ENCODE results near the gene CEP85. TPM values are rescaled to one million over a fixed set of nuclear protein-coding genes. Genes with fewer than 3 reads are reported as not detected.

CEP85 gene
- total RNA-seq, 1 experiment from 2014 or later: 11.1 TPM

DNA sequence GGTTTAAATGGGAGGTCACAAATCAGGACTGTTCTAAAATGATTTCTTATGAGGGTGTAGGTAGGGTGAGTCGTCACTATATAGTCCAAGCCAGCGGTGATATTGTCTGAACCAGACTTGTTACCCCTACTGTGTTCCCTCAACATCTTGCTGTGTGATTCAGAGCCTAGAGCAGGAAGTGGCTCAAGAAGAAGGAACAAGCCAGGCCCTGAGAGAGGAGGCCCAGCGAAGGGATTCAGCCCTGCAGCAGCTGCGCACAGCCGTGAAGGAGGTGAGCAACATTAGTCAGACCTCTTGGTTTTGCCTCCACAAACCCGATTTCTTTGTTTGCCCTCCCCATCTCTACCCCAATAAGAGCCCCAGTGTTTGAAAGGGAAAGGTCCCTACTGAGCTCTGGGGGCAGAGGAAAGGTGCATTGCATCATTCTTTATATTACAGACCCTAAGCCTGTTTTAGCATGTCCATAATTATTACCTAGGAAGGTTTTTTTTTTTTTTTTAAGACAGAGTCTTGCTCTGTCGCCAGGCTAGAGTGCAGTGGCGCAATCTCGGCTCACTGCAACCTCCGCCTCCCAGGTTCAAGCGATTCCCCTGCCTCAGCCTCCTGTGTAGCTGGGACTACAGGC is 40.9 kb downstream of the CEP85 start:
- Mint-ChIP-seq H3K27me3 (ENCODE audit: insufficient read depth, unreplicated experiment) (no peaks in the 10 kb centered on the region), H3K27ac (ENCODE audit: low read depth, unreplicated experiment) (peak overlapping the region; percentile 46), H3K36me3 (ENCODE audit: insufficient read depth, unreplicated experiment) (peaks cover 37% of the 10 kb centered on the region), H3K9me3 (ENCODE audit: unreplicated experiment) (no peaks in the 10 kb centered on the region), H3K4me3 (ENCODE audit: unreplicated experiment) (no peak overlapping the region), H3K4me1 (ENCODE audit: insufficient read depth, unreplicated experiment) (peaks cover 54% of the 10 kb centered on the region)
- DNase-seq (ENCODE audit: unreplicated experiment): no peak
- no TSS peak for BruUV-seq (replicated peaks)
- ChIA-PET CTCF (interaction anchor here (0.5 to 6.5 kb wide), 13 partner anchors 9 to 824 kb away, joined by 3 to 51 read pairs (median 4); no protein-coding TSS in a partner anchor), POLR2A (interaction anchor here (0.5 to 8.9 kb wide), 12 partner anchors 9 to 588 kb away, joined by 3 to 83 read pairs (median 4); partner anchors contain the start of genes CEP85, CNKSR1, HMGN2 and SFN)
- TF ChIP-seq, protein P1, sequence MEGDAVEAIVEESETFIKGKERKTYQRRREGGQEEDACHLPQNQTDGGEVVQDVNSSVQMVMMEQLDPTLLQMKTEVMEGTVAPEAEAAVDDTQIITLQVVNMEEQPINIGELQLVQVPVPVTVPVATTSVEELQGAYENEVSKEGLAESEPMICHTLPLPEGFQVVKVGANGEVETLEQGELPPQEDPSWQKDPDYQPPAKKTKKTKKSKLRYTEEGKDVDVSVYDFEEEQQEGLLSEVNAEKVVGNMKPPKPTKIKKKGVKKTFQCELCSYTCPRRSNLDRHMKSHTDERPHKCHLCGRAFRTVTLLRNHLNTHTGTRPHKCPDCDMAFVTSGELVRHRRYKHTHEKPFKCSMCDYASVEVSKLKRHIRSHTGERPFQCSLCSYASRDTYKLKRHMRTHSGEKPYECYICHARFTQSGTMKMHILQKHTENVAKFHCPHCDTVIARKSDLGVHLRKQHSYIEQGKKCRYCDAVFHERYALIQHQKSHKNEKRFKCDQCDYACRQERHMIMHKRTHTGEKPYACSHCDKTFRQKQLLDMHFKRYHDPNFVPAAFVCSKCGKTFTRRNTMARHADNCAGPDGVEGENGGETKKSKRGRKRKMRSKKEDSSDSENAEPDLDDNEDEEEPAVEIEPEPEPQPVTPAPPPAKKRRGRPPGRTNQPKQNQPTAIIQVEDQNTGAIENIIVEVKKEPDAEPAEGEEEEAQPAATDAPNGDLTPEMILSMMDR (IDR thresholded peaks at IDR 0.05; ENCODE audit: unreplicated experiment): no peak
- intact Hi-C loops (cut with micrococcal nuclease): loop anchor here (1.0 to 5.0 kb wide), 5 partner anchors 46 to 163 kb away; partner anchors contain the start of gene PDIK1L

DNA sequence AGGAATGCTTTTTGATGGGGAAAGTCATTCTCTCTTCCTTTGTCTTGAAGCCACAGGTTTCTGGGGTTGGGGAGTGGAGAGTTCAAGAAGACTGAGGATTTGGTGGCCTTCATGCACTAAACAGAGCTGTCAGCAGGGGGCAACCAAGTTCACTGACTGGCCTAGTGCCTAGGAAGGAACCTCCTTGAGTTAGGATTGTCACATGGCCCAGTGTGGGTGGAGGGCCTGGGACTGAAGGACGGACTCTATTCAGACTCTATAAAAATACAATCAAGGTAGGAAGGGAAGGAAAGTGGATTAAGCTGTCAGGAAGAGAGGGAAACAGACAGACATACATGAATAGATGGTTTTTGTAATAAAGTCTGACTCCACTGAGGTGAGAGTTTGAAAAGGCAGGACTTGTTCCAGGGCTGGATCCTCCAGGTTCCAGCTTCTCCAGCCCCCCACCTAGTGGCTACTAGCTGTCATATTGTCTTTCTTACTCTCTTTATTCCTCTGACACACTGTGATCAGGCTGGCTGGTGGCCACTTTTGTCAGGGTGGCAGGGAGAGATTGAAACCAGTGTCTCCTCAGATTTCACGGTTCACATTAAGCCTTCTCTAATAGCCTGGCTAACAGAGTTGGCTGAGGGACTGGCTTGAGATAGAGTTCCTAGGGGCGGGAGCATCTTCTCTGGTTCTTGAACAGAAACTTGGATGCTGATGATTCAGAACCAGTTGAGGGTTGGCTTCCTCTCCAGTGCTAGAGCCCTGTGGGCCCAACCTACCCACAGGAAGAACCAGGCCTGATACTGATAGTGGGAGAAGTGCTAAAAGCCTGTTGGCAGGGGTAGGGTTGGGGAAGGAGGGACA is 41.8 kb downstream of the CEP85 start:
- ChIA-PET POLR2A (interaction anchor here (0.7 to 8.9 kb wide), 13 partner anchors 9 to 588 kb away, joined by 3 to 83 read pairs (median 4); partner anchors contain the start of genes CEP85, CNKSR1, DHDDS and HMGN2), CTCF (interaction anchor here (0.6 to 6.5 kb wide), 22 partner anchors 9 to 258 kb away, joined by 3 to 51 read pairs (median 4); partner anchors contain the start of genes UBXN11 and ZNF593)
- peak overlapping the region; percentile 46 for H3K27ac Mint-ChIP-seq (ENCODE audit: low read depth, unreplicated experiment)
- intact Hi-C loops (cut with micrococcal nuclease): loop anchor here (1.0 to 5.0 kb wide), 6 partner anchors 45 to 164 kb away; partner anchors contain the start of genes CNKSR1 and PDIK1L
- no peaks in the 10 kb centered on the region for H3K9me3 Mint-ChIP-seq (ENCODE audit: unreplicated experiment)
- peak overlapping the region; percentile 13 for H3K4me3 Mint-ChIP-seq (ENCODE audit: unreplicated experiment)
- BruUV-seq (replicated peaks): no TSS peak
- H3K4me1 Mint-ChIP-seq (ENCODE audit: insufficient read depth, unreplicated experiment): peaks cover 59% of the 10 kb centered on the region
- TF ChIP-seq, protein P1 (IDR thresholded peaks at IDR 0.05; ENCODE audit: unreplicated experiment): peak; percentile 41
- H3K36me3 Mint-ChIP-seq (ENCODE audit: insufficient read depth, unreplicated experiment): peaks cover 40% of the 10 kb centered on the region
- peak; percentile 90 for DNase-seq (ENCODE audit: unreplicated experiment)
- no peaks in the 10 kb centered on the region for H3K27me3 Mint-ChIP-seq (ENCODE audit: insufficient read depth, unreplicated experiment)

DNA sequence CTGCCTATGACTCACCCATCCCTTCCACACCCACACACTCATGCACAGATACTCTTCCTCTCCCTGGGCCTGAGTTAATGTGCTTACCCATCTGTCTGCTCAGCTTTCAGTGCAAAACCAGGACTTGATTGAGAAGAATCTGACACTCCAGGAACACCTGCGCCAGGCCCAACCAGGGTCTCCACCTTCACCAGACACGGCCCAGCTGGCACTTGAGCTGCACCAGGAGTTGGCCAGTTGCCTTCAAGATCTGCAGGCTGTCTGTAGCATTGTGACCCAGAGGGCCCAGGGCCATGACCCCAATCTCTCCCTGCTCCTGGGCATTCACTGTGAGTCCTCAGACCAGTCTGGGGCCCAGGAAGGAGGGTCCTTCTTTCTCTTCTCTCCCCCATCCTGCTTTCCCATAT is 42.4 kb downstream of the CEP85 start:
- intact Hi-C loops (cut with micrococcal nuclease): loop anchor here (1.0 to 5.0 kb wide), 2 partner anchors 99 to 164 kb away; partner anchors contain the start of genes CNKSR1 and PDIK1L

More for the DNA sequence above, 42.4 kb downstream of the CEP85 start:
- Mint-ChIP-seq H3K27ac (ENCODE audit: low read depth, unreplicated experiment) (peak overlapping the region; percentile 46), H3K36me3 (ENCODE audit: insufficient read depth, unreplicated experiment) (peaks cover 40% of the 10 kb centered on the region), H3K4me3 (ENCODE audit: unreplicated experiment) (no peak overlapping the region), H3K27me3 (ENCODE audit: insufficient read depth, unreplicated experiment) (no peaks in the 10 kb centered on the region), H3K4me1 (ENCODE audit: insufficient read depth, unreplicated experiment) (peaks cover 66% of the 10 kb centered on the region), H3K9me3 (ENCODE audit: unreplicated experiment) (no peaks in the 10 kb centered on the region)
- POLR2A ChIA-PET: interaction anchor here (0.9 to 8.9 kb wide), 9 partner anchors 8 to 587 kb away, joined by 3 to 83 read pairs (median 4); partner anchors contain the start of genes CEP85, CNKSR1, DHDDS and SFN
- CTCF ChIA-PET: interaction anchor here (0.6 to 6.5 kb wide), 16 partner anchors 9 to 193 kb away, joined by 3 to 51 read pairs (median 6); partner anchors contain the start of genes UBXN11 and ZNF593
- no peak for DNase-seq (ENCODE audit: unreplicated experiment)
- TF ChIP-seq, protein P1 (IDR thresholded peaks at IDR 0.05; ENCODE audit: unreplicated experiment): no peak
- BruUV-seq (replicated peaks): no TSS peak

Measured in MCF 10A (cell line).